ENCODE measurements around the gene TBC1D5.

The TBC1D5 gene

DNA sequence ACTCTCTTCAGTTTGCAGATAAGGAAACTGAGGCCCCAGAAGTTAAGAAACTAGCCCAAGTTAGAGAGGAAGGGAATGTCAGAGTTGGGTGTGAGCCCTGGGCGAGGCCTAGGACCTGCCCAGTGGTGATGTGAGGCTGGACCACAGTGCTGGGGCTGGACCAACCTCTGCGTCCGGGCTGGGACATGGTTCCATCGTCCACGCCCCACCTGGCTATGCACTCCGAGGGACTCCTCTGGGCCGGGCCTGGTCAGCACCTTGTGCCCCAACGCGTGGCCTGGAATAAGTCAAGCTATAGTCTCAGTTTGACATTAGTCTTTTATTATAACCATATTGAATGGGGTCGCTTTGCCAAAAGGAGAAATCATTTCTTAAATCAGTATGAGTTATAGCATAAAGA, 585.6 kb downstream of the TBC1D5 start:
- no peak overlapping the region for H3K9ac ChIP-seq (ENCODE audit: low read depth, low read length, poor library complexity, severe bottlenecking)
- H4K20me1 ChIP-seq (ENCODE audit: insufficient read depth, low read length, poor library complexity, severe bottlenecking) = no peaks in the 10 kb centered on the region
- TF ChIP-seq EZH2phosphoT487 (IDR thresholded peaks at IDR 0.05; ENCODE audit: borderline replicate concordance) = no peak
- TF ChIP-seq, protein P1, sequence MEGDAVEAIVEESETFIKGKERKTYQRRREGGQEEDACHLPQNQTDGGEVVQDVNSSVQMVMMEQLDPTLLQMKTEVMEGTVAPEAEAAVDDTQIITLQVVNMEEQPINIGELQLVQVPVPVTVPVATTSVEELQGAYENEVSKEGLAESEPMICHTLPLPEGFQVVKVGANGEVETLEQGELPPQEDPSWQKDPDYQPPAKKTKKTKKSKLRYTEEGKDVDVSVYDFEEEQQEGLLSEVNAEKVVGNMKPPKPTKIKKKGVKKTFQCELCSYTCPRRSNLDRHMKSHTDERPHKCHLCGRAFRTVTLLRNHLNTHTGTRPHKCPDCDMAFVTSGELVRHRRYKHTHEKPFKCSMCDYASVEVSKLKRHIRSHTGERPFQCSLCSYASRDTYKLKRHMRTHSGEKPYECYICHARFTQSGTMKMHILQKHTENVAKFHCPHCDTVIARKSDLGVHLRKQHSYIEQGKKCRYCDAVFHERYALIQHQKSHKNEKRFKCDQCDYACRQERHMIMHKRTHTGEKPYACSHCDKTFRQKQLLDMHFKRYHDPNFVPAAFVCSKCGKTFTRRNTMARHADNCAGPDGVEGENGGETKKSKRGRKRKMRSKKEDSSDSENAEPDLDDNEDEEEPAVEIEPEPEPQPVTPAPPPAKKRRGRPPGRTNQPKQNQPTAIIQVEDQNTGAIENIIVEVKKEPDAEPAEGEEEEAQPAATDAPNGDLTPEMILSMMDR (conservative IDR thresholded peaks at IDR 0.05; ENCODE audit: low read length) = no peak
- no peaks in the 10 kb centered on the region for H3K27me3 ChIP-seq (ENCODE audit: insufficient read depth, low read length, poor library complexity, severe bottlenecking)
- H3F3A ChIP-seq (ENCODE audit: low read depth) = no peaks in the 10 kb centered on the region
- no peak overlapping the region for H3K4me3 ChIP-seq (ENCODE audit: low read length, poor library complexity, severe bottlenecking)
- H2AFZ ChIP-seq (ENCODE audit: low read length) = no peak overlapping the region
- H3K4me1 ChIP-seq (ENCODE audit: insufficient read depth, low read length, poor library complexity, severe bottlenecking) = peaks cover 10% of the 10 kb centered on the region
- no peaks in the 10 kb centered on the region for H3K79me2 ChIP-seq (ENCODE audit: insufficient read depth, low read length)
- H3K4me2 ChIP-seq (ENCODE audit: low read depth, low read length, poor library complexity, severe bottlenecking) = no peak overlapping the region
- H3K9me2 ChIP-seq (replicated peaks; ENCODE audit: low read depth, low read length) = no peaks in the 10 kb centered on the region
- peaks cover 49% of the 10 kb centered on the region; the same call in 1 of the 2 replicates for H3K36me3 ChIP-seq (ENCODE audit: insufficient read depth, low read length)
- no peaks in the 10 kb centered on the region for H3K9me3 ChIP-seq (ENCODE audit: insufficient read depth, low read depth, low read length)

DNA sequence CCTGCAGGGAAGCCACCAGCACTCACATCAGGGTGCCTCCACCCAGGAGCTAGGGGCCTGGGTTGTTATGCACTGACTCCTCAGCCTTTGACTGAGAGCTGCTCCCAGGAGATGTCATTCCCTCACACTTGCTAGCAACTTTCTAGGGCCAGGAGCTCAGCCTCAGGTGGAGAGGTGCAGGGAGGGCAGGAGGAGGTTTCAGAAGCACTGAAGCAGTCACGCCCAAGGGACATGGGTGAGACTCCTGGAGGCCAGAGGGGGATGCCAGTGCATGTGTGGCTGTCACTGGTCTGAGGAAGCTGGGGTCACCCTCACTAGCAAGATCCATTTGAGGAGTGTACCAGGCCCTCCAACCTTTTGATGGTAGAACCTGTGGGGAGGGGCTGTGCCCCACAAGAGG, 586.5 kb downstream of the TBC1D5 start:
- no peaks in the 10 kb centered on the region for H3K27me3 ChIP-seq (ENCODE audit: insufficient read depth, low read length, poor library complexity, severe bottlenecking)
- H3F3A ChIP-seq (ENCODE audit: low read depth) = no peaks in the 10 kb centered on the region
- no peak overlapping the region for H3K4me2 ChIP-seq (ENCODE audit: low read depth, low read length, poor library complexity, severe bottlenecking)
- H3K9ac ChIP-seq (ENCODE audit: low read depth, low read length, poor library complexity, severe bottlenecking) = no peak overlapping the region
- H4K20me1 ChIP-seq (ENCODE audit: insufficient read depth, low read length, poor library complexity, severe bottlenecking) = no peaks in the 10 kb centered on the region
- H3K9me3 ChIP-seq (ENCODE audit: insufficient read depth, low read depth, low read length) = no peaks in the 10 kb centered on the region
- H3K79me2 ChIP-seq (ENCODE audit: insufficient read depth, low read length) = no peaks in the 10 kb centered on the region
- H3K9me2 ChIP-seq (replicated peaks; ENCODE audit: low read depth, low read length) = no peaks in the 10 kb centered on the region
- TF ChIP-seq, protein P1 (conservative IDR thresholded peaks at IDR 0.05; ENCODE audit: low read length) = no peak
- TF ChIP-seq EZH2phosphoT487 (IDR thresholded peaks at IDR 0.05; ENCODE audit: borderline replicate concordance) = no peak
- H3K4me3 ChIP-seq (ENCODE audit: low read length, poor library complexity, severe bottlenecking) = no peak overlapping the region
- H3K4me1 ChIP-seq (ENCODE audit: insufficient read depth, low read length, poor library complexity, severe bottlenecking) = peaks cover 10% of the 10 kb centered on the region
- H3K36me3 ChIP-seq (ENCODE audit: insufficient read depth, low read length) = peaks cover 40% of the 10 kb centered on the region; the same call in 1 of the 2 replicates
- H2AFZ ChIP-seq (ENCODE audit: low read length) = no peak overlapping the region

- H3K9ac ChIP-seq (ENCODE audit: low read depth, low read length, poor library complexity, severe bottlenecking) = no peak overlapping the region
- no peak overlapping the region for H2AFZ ChIP-seq (ENCODE audit: low read length)
- no peaks in the 10 kb centered on the region for H3K9me3 ChIP-seq (ENCODE audit: insufficient read depth, low read depth, low read length)
- no peaks in the 10 kb centered on the region for H3K27me3 ChIP-seq (ENCODE audit: insufficient read depth, low read length, poor library complexity, severe bottlenecking)
- no peaks in the 10 kb centered on the region for H3F3A ChIP-seq (ENCODE audit: low read depth)
- peaks cover 32% of the 10 kb centered on the region; the same call in 1 of the 2 replicates for H3K36me3 ChIP-seq (ENCODE audit: insufficient read depth, low read length)
- peaks cover 10% of the 10 kb centered on the region for H3K4me1 ChIP-seq (ENCODE audit: insufficient read depth, low read length, poor library complexity, severe bottlenecking)
- no peaks in the 10 kb centered on the region for H4K20me1 ChIP-seq (ENCODE audit: insufficient read depth, low read length, poor library complexity, severe bottlenecking)
- no peaks in the 10 kb centered on the region for H3K9me2 ChIP-seq (replicated peaks; ENCODE audit: low read depth, low read length)
- no peak overlapping the region for H3K4me3 ChIP-seq (ENCODE audit: low read length, poor library complexity, severe bottlenecking)
- H3K79me2 ChIP-seq (ENCODE audit: insufficient read depth, low read length) = no peaks in the 10 kb centered on the region
- no peak overlapping the region for H3K4me2 ChIP-seq (ENCODE audit: low read depth, low read length, poor library complexity, severe bottlenecking)
- TF ChIP-seq, protein P1 (conservative IDR thresholded peaks at IDR 0.05; ENCODE audit: low read length) = no peak
- no peak for TF ChIP-seq EZH2phosphoT487 (IDR thresholded peaks at IDR 0.05; ENCODE audit: borderline replicate concordance)
These were observed 587.5 kb downstream of the TBC1D5 start for GRCh38 chr3:17154941-17155340.

Data from Loucy (cell line).